Measurements from ENCODE around the gene ZFPM1. TPM values are rescaled to one million over a fixed set of nuclear protein-coding genes. Genes with fewer than 3 reads are reported as not detected.

The ZFPM1 gene
- total RNA-seq, 1 experiment from 2014 or later = 14.6 TPM

DNA sequence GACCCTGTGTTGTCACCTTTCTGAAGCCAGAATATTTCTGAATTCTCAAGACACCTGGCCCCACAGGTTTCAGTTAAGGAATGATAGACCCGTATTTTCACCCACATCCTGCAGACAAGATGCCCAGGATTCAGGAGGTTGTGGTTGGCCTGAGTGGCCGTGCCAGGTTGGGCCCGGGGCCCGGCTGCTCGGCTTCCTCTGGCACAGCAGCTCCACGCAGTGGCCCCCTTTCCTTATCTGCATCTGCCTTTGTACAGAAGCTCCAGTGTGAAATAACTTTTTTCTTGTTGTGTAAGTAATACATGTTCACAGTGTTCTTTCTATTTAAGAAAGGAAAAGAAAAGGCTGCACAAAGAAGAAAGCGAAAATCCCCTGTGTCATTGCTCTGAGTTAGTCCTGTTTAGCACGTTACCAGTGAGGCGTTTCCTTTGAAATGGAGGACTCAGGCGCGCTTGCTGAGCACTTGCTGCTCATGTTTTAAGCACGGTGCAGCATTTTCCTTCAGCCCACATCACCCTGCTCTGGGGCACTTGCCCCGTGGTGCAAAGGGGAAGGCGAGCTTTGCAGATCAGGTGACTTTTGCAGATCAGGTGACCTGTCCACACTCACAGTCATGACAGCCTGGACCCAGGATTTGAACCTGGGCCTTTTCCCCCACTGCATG, 130.0 kb downstream of the ZFPM1 start:
- Histone ChIP-seq H2AFZ (ENCODE audit: low read depth, low read length, poor library complexity, severe bottlenecking) (no peak overlapping the region), H3K4me2 (ENCODE audit: low read length) (no peak overlapping the region), H4K20me1 (ENCODE audit: insufficient read depth) (peaks cover 13% of the 10 kb centered on the region; the same call in 1 of the 2 replicates), H3K4me3 (replicated peaks in 1 of 2; ENCODE audit: low read depth in 1 of 2, low read length in 2 of 2) (no peak overlapping the region), H3K9ac (ENCODE audit: low read length) (no peak overlapping the region), H3K9me2 (ENCODE audit: insufficient read depth) (no peaks in the 10 kb centered on the region), H3K4me1 (ENCODE audit: control insufficient read depth in 1 of 2, insufficient read depth in 2 of 2, low read length in 2 of 2) (no peaks in the 10 kb centered on the region), H3K9me3 (ENCODE audit: control insufficient read depth in 1 of 2, insufficient read depth in 1 of 2, low read depth in 1 of 2, low read length in 2 of 2) (no peaks in the 10 kb centered on the region), H3K27me3 (ENCODE audit: insufficient read depth, low read length) (no peaks in the 10 kb centered on the region), H3K79me2 (ENCODE audit: insufficient read depth, low read length) (peaks cover 99% of the 10 kb centered on the region), H3K27ac (ENCODE audit: low read depth, low read length) (no peak overlapping the region), H3K36me3 (ENCODE audit: control insufficient read depth in 1 of 2, insufficient read depth in 2 of 2, low read length in 2 of 2) (peaks cover 52 to 57% of the 10 kb centered on the region in 2 experiments; a peak in 3 of 4 replicates)
- ATAC-seq (no peak), DNase-seq (ENCODE audit: low read depth, low spot score) (no peak)
- CTCF ChIA-PET = no interaction called here
- TF ChIP-seq TCF7L2 (IDR thresholded peaks at IDR 0.05; ENCODE audit: borderline replicate concordance, extremely low read depth, insufficient read depth, insufficient read length) (no peak), ZNF274 (IDR thresholded peaks at IDR 0.05; ENCODE audit: low read depth, low read length) (no peak), EZH2 (IDR thresholded peaks at IDR 0.05) (no peak), RAD21 (IDR thresholded peaks at IDR 0.05; ENCODE audit: low read depth) (no peak), YY1 (IDR thresholded peaks at IDR 0.05; ENCODE audit: extremely low read depth, insufficient replicate concordance, low read depth, low read length) (no peak), FOSL1 (IDR thresholded peaks at IDR 0.05; ENCODE audit: low read depth) (no peak), EZH2phosphoT487 (IDR thresholded peaks at IDR 0.05; ENCODE audit: borderline replicate concordance) (no peak), SRF (IDR thresholded peaks at IDR 0.05; ENCODE audit: low read depth) (no peak), SIN3A (IDR thresholded peaks at IDR 0.05; ENCODE audit: low read depth) (no peak), CBX3 (IDR thresholded peaks at IDR 0.05; ENCODE audit: low read depth) (no peak), POLR2AphosphoS5 (IDR thresholded peaks at IDR 0.05; ENCODE audit: low read depth, low read length) (no peak), ZFX (IDR thresholded peaks at IDR 0.05) (no peak), POLR2A (IDR thresholded peaks at IDR 0.05; ENCODE audit: borderline replicate concordance, extremely low read depth, insufficient read depth, insufficient read length) (no peak), ELF1 (IDR thresholded peaks at IDR 0.05; ENCODE audit: borderline replicate concordance, low read depth) (no peak)
- TF ChIP-seq, protein P1, sequence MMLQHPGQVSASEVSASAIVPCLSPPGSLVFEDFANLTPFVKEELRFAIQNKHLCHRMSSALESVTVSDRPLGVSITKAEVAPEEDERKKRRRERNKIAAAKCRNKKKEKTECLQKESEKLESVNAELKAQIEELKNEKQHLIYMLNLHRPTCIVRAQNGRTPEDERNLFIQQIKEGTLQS (IDR thresholded peaks at IDR 0.05) = no peak
- TF ChIP-seq, protein P2, sequence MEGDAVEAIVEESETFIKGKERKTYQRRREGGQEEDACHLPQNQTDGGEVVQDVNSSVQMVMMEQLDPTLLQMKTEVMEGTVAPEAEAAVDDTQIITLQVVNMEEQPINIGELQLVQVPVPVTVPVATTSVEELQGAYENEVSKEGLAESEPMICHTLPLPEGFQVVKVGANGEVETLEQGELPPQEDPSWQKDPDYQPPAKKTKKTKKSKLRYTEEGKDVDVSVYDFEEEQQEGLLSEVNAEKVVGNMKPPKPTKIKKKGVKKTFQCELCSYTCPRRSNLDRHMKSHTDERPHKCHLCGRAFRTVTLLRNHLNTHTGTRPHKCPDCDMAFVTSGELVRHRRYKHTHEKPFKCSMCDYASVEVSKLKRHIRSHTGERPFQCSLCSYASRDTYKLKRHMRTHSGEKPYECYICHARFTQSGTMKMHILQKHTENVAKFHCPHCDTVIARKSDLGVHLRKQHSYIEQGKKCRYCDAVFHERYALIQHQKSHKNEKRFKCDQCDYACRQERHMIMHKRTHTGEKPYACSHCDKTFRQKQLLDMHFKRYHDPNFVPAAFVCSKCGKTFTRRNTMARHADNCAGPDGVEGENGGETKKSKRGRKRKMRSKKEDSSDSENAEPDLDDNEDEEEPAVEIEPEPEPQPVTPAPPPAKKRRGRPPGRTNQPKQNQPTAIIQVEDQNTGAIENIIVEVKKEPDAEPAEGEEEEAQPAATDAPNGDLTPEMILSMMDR (IDR thresholded peaks at IDR 0.05 in 2 of 3, conservative IDR thresholded peaks at IDR 0.05 in 1 of 3; ENCODE audit: borderline replicate concordance in 1 of 3, insufficient read depth in 1 of 3, low read depth in 2 of 3, low read length in 2 of 3) = no peak
- TF ChIP-seq, protein P3, sequence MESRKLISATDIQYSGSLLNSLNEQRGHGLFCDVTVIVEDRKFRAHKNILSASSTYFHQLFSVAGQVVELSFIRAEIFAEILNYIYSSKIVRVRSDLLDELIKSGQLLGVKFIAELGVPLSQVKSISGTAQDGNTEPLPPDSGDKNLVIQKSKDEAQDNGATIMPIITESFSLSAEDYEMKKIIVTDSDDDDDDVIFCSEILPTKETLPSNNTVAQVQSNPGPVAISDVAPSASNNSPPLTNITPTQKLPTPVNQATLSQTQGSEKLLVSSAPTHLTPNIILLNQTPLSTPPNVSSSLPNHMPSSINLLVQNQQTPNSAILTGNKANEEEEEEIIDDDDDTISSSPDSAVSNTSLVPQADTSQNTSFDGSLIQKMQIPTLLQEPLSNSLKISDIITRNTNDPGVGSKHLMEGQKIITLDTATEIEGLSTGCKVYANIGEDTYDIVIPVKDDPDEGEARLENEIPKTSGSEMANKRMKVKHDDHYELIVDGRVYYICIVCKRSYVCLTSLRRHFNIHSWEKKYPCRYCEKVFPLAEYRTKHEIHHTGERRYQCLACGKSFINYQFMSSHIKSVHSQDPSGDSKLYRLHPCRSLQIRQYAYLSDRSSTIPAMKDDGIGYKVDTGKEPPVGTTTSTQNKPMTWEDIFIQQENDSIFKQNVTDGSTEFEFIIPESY (IDR thresholded peaks at IDR 0.05; ENCODE audit: extremely low read depth, insufficient replicate concordance, low read length) = no peak
- no TSS peak for BruUV-seq (replicated peaks)
- POLR2A ChIA-PET = no interaction called here
- intact Hi-C loops (cut with micrococcal nuclease) = no loop called here
- RAD21 ChIA-PET (ENCODE audit: low non-redundant PET in 1 of 2, low total read pairs in 2 of 2, uncharacterized antibody in 2 of 2, unreplicated experiment in 2 of 2) = no interaction called here

All from HCT116 (cell line).